Stimulated activated CD8-positive, alpha-beta memory T cell treated with anti-CD3 and anti-CD28 coated beads, Interleukin-7, amount 100 ng/mL, for 4 hours (primary cell): Measurements from ENCODE around the gene CFDP1.

Experiments
- DNase-seq, 2 donors: peaks; one replicate each; pipeline ENCODE4 v3.0.0-alpha.2; 2020; ENCODE audit warnings: low read depth in 2 of 2

CFDP1 gene

GRCh38 chr16:75265911-75266701, 167.2 kb downstream of the CFDP1 start:
- DNase-seq: no peak

- DNase-seq: no peak
Observed at GRCh38 chr16:75264999-75265910, 168.0 kb downstream of the CFDP1 start.

DNA sequence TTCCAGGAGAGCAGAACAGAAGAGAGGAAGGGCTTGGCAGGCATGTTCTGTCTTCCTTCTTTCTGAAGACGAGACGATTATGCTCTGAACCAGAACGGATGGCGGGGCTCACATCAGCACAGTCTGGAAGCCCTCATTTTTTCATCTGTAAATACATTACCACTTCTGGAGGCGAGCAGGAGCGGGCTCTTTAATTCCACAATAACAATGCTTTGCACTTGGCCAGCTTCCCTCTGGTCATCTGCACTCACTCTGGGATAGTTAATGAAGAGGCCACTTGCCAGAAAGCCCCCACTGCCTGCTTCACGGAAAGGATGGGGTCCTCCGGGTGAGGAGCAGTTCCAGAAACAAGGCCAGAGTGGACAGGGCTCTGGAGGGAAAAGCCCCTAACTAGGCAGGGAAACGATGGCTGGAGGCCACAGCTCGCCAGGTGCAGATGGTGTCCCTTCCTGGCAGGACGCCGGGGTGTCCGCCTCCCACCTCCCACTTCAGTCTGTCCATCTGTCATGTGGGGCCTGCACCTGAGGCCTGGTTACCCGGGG, 168.8 kb downstream of the CFDP1 start:
- no peak for DNase-seq

- DNase-seq: no peak
Observed at GRCh38 chr16:75263963-75264445, 169.3 kb downstream of the CFDP1 start.

- DNase-seq: no peak
Observed at GRCh38 chr16:75263291-75263962, 169.9 kb downstream of the CFDP1 start.

- no peak for DNase-seq
Observed at GRCh38 chr16:75262800-75263127, 170.5 kb downstream of the CFDP1 start.

DNA sequence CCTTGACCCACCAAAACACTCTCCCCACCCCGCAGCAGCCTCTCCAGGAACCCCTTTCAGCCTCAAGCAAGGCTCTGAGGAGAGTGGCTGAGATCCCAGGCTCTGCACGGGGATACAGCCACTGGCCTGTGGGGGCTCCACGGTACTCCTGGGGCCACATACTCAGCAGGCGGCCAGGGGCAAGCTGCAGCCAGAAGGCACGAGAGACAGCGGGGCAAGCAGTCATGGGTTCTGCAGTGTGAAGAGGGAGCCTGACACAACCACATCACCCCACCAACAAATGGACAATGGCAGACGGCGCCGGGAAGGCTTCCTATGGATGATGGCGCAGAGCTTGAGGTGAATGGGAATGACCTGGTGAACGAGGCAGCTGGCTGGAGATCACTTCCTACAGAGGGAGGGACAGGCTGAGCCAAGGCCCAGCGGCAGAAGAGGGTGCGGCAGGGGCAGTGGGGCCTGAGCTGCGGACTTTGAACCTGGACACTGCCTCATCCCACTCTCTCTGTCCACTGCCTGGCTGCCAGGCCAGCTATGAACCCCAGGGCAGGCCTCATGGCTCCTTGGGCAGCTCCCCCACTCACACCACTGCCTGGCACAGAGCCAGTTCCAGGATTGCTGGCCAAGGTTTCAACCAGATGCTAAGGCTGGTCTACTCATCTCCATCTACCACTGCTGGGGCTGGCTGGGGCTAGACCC, 171.1 kb downstream of the CFDP1 start:
- no peak for DNase-seq

- DNase-seq: no peak
Observed at GRCh38 chr16:75261590-75262078, 171.7 kb downstream of the CFDP1 start.

- DNase-seq: no peak
Observed at GRCh38 chr16:75260851-75261589, 172.3 kb downstream of the CFDP1 start.

DNA sequence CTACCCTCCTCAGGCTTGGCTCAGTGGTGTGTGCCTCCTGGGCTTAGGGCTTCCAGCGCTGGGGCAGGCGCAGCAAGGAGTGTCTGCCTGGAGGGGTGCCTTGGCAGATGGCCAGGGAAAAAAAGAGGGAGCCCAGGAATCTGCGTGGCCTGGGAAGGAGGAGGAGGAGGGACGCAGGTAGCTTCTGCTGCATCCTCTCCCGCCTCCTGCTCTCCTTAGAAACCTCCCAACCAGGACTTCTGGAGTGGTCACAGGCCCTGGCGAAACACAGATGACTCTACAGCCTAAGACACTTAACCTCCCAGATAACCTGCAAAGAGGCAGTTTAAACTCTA, 174.5 kb downstream of the CFDP1 start:
- no peak for DNase-seq

- no peak for DNase-seq
Observed at GRCh38 chr16:75257886-75258806, 175.2 kb downstream of the CFDP1 start.

DNA sequence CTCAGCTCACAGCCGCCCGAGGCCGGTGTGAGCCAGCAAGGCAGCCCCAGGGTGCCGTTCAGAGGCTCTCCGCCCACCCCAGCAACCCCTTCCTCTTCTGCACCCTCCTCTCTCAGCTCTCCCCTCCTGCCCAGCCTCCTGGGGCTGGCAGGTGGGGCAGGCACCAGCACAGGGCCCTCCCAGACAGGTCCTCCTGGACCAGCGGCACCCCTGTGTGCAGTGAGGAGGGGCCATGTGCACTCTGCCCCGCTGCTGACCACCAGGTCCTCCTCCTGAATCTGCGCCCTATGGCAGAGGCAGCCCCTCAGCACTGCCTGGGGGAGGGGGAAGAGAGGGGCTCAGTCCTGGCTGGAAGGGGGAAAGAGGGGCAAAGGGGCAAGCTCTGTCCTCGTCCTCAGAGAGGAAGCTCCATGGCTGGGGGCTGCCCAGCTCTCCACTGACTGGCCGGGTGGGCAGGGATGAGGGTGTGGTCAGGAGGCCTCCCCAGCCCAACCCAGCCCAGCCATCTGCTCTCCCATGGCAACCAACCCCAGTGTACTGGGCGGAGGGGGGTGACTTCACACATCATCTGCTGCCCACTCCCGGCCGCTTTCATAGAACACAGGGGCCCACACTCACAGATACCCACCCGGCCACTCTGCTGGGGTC, 176.5 kb downstream of the CFDP1 start:
- no peak for DNase-seq

DNA sequence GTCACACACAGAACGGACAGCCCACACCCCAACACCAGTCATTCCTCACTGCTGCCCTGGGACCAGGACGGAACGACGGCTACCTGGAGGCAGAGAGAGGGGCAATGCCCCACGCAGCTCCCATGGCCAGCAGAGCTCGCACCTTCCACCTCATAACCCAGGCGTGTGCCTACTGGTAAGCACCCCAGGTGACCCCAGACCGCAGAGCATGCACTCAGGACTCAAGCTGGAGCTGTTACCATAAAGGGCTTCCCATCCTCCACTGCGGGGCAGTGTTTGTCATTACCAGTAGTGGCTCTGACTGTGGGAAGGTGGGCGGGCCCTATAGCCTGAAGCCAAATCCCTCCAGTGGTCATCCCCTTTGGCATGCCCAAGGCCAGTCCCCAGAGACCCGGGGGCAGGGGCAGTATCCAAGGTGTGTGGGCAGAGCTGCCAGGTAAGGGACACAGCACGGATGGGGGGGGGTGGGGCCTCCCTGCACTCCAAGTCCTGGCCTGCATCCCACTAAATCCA, 177.2 kb downstream of the CFDP1 start:
- no peak for DNase-seq

- DNase-seq: no peak
Observed at GRCh38 chr16:75254359-75254837, 178.9 kb downstream of the CFDP1 start.

DNA sequence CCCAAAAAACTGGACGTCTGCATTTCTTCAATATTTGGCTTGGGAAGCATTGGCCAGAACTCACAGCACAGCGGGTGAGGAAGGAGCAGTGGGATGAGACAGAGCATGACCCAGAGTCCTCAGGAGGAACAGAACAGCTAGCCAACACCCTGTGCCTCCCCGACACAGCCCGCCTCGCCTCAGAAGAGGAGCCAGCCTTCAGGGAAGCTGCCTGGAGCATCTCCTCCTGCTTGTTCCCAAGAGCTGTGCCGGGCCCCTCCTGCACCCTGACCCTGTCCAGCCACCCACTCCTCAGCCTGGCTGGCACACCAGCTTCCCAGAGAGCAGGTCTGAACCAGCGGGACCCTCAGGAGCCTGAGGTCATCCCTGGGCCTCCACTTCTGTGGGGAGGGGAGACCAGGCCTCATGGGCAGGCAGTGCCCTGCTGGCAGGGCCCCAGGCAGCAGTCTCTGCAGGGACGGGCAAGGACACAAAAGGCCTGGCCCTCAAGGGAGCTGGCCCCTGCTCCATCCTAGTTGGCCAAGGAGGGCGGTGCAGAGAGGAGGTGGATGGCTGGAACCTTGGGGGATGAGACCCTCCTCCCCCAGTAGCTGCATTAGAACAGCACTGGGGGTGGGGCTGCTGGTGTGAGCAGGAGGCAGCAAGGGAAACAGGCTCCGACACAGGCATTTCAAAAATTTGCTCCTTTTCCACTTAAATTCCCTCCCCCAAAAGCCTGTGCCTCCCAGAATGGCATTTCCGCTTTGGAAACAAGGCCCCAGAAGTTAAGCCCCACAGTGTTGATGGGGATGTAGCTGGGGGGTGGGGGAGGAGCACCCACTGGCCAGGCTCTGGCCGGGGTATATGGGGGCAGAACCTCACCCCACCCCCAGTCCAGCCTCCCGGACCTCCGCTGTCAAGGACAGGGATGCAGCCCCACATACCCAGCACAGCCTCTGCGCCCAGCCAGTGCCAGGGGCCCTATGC, 180.1 kb downstream of the CFDP1 start:
- DNase-seq: no peak

DNA sequence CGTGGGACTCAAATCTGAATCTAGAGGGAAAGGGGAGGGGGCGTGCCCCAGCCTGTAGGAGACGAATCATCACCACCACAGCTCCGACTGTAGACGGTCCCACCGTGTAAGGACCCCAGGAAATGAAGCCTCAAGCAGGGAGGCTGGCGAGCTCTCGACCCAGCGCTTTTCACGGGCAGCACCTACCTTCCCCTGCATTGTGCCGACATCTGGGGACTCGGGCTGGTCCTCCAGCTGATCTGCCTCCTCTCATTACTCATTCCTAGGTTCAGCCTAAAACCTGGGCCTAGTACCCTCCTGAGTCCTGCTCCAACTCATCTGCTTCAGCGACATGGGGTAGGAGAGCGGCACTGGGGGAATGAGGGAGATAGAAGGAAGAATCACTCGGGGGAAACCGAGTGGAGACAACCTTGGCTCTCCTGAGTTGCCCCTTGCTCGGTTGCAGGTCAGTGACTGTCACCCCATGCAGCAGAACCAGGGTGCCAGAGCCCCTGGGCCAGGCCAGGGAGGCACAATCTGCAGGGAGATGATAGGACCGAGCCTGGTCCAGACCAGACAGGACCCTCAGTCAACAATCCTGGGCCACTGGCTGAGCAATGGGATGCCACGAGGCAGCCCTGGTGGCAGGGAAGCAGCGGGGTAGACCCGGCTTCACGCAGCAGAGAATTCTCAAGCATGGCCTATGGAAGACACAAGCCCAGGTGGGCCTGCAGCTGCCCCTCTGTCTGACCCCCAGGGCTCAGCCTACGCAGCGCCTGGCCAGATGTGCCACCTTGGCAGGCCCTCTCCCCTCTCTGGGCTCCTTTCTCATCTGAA, 181.0 kb downstream of the CFDP1 start:
- no peak for DNase-seq
